Effector memory CD8-positive, alpha-beta T cell (primary cell): Measurements from ENCODE around the gene COL18A1.
"Not testable (repeated sequence)": the region's sequence is repeated elsewhere in the genome, so short reads cannot be mapped to it uniquely, and the experiment has no call there.

ENCODE experiments used
- ATAC-seq: fragments of 150-1000 bp; cut with Tn5 transposase; replicated peaks from 2 replicates; pipeline ENCODE4 v1.10.0; 2021; ENCODE audit warnings: mild to moderate bottlenecking, moderate library complexity
- DNase-seq, 3 experiments: peaks; one replicate each; pipeline ENCODE4 v3.0.0; 2021
- H3K27ac Mint-ChIP-seq, 2 donors: one replicate each; pipeline ENCODE4 v1.8.0; 2022; ENCODE audit warnings: mild to moderate bottlenecking in 2 of 2, mixed read lengths in 2 of 2, moderate library complexity in 2 of 2
- H3K27me3 Mint-ChIP-seq, 2 donors: one replicate each; pipeline ENCODE4 v1.8.0; 2022; ENCODE audit warnings: mixed read lengths in 2 of 2
- H3K36me3 Mint-ChIP-seq: one replicate; pipeline ENCODE4 v1.8.0; 2022; ENCODE audit warnings: mild to moderate bottlenecking, moderate library complexity, mixed read lengths; ENCODE audit not compliant: insufficient read depth
- H3K4me1 Mint-ChIP-seq, 2 donors: one replicate each; pipeline ENCODE4 v1.8.0; 2022; ENCODE audit warnings: low read depth in 2 of 2, mixed read lengths in 2 of 2
- H3K4me3 Mint-ChIP-seq, 2 donors: one replicate each; pipeline ENCODE4 v1.8.0; 2022; ENCODE audit warnings: mild to moderate bottlenecking in 2 of 2, mixed read lengths in 2 of 2, moderate library complexity in 2 of 2
- H3K9me3 Mint-ChIP-seq, 2 donors: one replicate each; pipeline ENCODE4 v1.8.0; 2022; ENCODE audit warnings: mixed read lengths in 2 of 2

COL18A1 gene

GRCh38 chr21:45440736-45441350 is 35.9 kb downstream of the COL18A1 start:
- no peak for DNase-seq
- peaks cover 10% of the 10 kb centered on the region for H3K36me3 Mint-ChIP-seq
- peaks cover 6 to 8% of the 10 kb centered on the region in 2 donors for H3K4me1 Mint-ChIP-seq
- no peak for ATAC-seq
- H3K27me3 Mint-ChIP-seq: peaks cover 9 to 22% of the 10 kb centered on the region in 2 donors
- no peaks in the 10 kb centered on the region for H3K9me3 Mint-ChIP-seq
- no peak overlapping the region for H3K4me3 Mint-ChIP-seq
- H3K27ac Mint-ChIP-seq: no peak overlapping the region

GRCh38 chr21:45441431-45442255 is 36.7 kb downstream of the COL18A1 start:
- Mint-ChIP-seq H3K4me1 (peaks cover 6 to 8% of the 10 kb centered on the region in 2 donors), H3K9me3 (no peaks in the 10 kb centered on the region), H3K36me3 (peaks cover 10% of the 10 kb centered on the region), H3K27me3 (peaks cover 16 to 18% of the 10 kb centered on the region in 2 donors), H3K27ac (no peak overlapping the region), H3K4me3 (no peak overlapping the region)
- no peak for ATAC-seq
- no peak for DNase-seq

- DNase-seq (no peak), ATAC-seq (no peak)
- Mint-ChIP-seq H3K4me1 (peaks cover 6 to 8% of the 10 kb centered on the region in 2 donors), H3K36me3 (peaks cover 10% of the 10 kb centered on the region), H3K9me3 (no peaks in the 10 kb centered on the region), H3K27me3 (peaks cover 20 to 21% of the 10 kb centered on the region in 2 donors), H3K27ac (no peak overlapping the region), H3K4me3 (no peak overlapping the region)
Observed at GRCh38 chr21:45442276-45442675, 37.3 kb downstream of the COL18A1 start.

GRCh38 chr21:45442686-45443594 is 38.0 kb downstream of the COL18A1 start:
- H3K9me3 Mint-ChIP-seq, H3K27ac Mint-ChIP-seq, H3K4me3 Mint-ChIP-seq, H3K36me3 Mint-ChIP-seq, DNase-seq, H3K4me1 Mint-ChIP-seq, ATAC-seq: not testable (repeated sequence)
- H3K27me3 Mint-ChIP-seq: peaks cover 26 to 27% of the 10 kb centered on the region in 2 donors

GRCh38 chr21:45443595-45444181 is 38.7 kb downstream of the COL18A1 start:
- DNase-seq (no peak), ATAC-seq (no peak)
- Mint-ChIP-seq H3K36me3 (peaks cover 10% of the 10 kb centered on the region), H3K27ac (no peak overlapping the region), H3K4me1 (peaks cover 6 to 8% of the 10 kb centered on the region in 2 donors), H3K4me3 (no peak overlapping the region), H3K9me3 (no peaks in the 10 kb centered on the region), H3K27me3 (peaks cover 34 to 35% of the 10 kb centered on the region in 2 donors)

GRCh38 chr21:45444385-45444784 is 39.4 kb downstream of the COL18A1 start:
- DNase-seq: no peak
- Mint-ChIP-seq H3K36me3 (peaks cover 9% of the 10 kb centered on the region), H3K27me3 (peaks cover 40 to 41% of the 10 kb centered on the region in 2 donors), H3K9me3 (no peaks in the 10 kb centered on the region), H3K4me3 (no peak overlapping the region), H3K4me1 (peaks cover 3% of the 10 kb centered on the region in 2 donors), H3K27ac (no peak overlapping the region)
- no peak for ATAC-seq

- no peaks in the 10 kb centered on the region for H3K4me1 Mint-ChIP-seq
- ATAC-seq (no peak), DNase-seq (no peak)
- no peak overlapping the region for H3K27ac Mint-ChIP-seq
- H3K9me3 Mint-ChIP-seq: no peaks in the 10 kb centered on the region
- H3K4me3 Mint-ChIP-seq: no peak overlapping the region
- H3K36me3 Mint-ChIP-seq: peaks cover 6% of the 10 kb centered on the region
- H3K27me3 Mint-ChIP-seq: peaks cover 43 to 48% of the 10 kb centered on the region in 2 donors
Observed at GRCh38 chr21:45445369-45445768, 40.4 kb downstream of the COL18A1 start.

- no peak for DNase-seq
- H3K36me3 Mint-ChIP-seq: peaks cover 6% of the 10 kb centered on the region
- no peaks in the 10 kb centered on the region for H3K9me3 Mint-ChIP-seq
- peaks cover 43 to 48% of the 10 kb centered on the region in 2 donors for H3K27me3 Mint-ChIP-seq
- no peak overlapping the region for H3K27ac Mint-ChIP-seq
- ATAC-seq: no peak
- H3K4me3 Mint-ChIP-seq: no peak overlapping the region
- H3K4me1 Mint-ChIP-seq: no peaks in the 10 kb centered on the region
Observed at GRCh38 chr21:45447821-45448220, 42.9 kb downstream of the COL18A1 start.

- Mint-ChIP-seq H3K27me3 (peaks cover 43 to 48% of the 10 kb centered on the region in 2 donors), H3K9me3 (no peaks in the 10 kb centered on the region)
- no peak for DNase-seq
Observed at GRCh38 chr21:45448283-45448809, 43.4 kb downstream of the COL18A1 start.

GRCh38 chr21:45448810-45449657 is 44.1 kb downstream of the COL18A1 start:
- Mint-ChIP-seq H3K9me3 (no peaks in the 10 kb centered on the region), H3K27ac (no peak overlapping the region), H3K4me1 (no peaks in the 10 kb centered on the region), H3K36me3 (peaks cover 5% of the 10 kb centered on the region), H3K27me3 (peaks cover 43 to 44% of the 10 kb centered on the region in 2 donors), H3K4me3 (no peak overlapping the region)
- ATAC-seq (no peak), DNase-seq (no peak)

More at GRCh38 chr21:45448283-45448809, 43.4 kb downstream of the COL18A1 start:
- Mint-ChIP-seq H3K27ac (no peak overlapping the region), H3K4me1 (no peaks in the 10 kb centered on the region), H3K36me3 (peaks cover 6% of the 10 kb centered on the region), H3K4me3 (no peak overlapping the region)
- ATAC-seq: no peak

- peaks cover 36 to 43% of the 10 kb centered on the region in 2 donors for H3K27me3 Mint-ChIP-seq
- H3K4me3 Mint-ChIP-seq: no peak overlapping the region
- no peak for ATAC-seq
- no peaks in the 10 kb centered on the region for H3K9me3 Mint-ChIP-seq
- H3K27ac Mint-ChIP-seq: no peak overlapping the region
- H3K4me1 Mint-ChIP-seq: no peaks in the 10 kb centered on the region
- no peaks in the 10 kb centered on the region for H3K36me3 Mint-ChIP-seq
- no peak for DNase-seq
Observed at GRCh38 chr21:45449658-45450422, 44.9 kb downstream of the COL18A1 start.
